GM18868 (cell line): ENCODE measurements around the gene LYG1.
"Not testable (repeated sequence)": the region's sequence is repeated elsewhere in the genome, so short reads cannot be mapped to it uniquely, and the experiment has no call there.

Experiments
- ATAC-seq: cut with Tn5 transposase; IDR thresholded peaks from one replicate; pipeline ENCODE4 v1.9.1; 2021; ENCODE audit warnings: mild to moderate bottlenecking, moderate library complexity; ENCODE audit not compliant: unreplicated experiment

Gene LYG1

DNA sequence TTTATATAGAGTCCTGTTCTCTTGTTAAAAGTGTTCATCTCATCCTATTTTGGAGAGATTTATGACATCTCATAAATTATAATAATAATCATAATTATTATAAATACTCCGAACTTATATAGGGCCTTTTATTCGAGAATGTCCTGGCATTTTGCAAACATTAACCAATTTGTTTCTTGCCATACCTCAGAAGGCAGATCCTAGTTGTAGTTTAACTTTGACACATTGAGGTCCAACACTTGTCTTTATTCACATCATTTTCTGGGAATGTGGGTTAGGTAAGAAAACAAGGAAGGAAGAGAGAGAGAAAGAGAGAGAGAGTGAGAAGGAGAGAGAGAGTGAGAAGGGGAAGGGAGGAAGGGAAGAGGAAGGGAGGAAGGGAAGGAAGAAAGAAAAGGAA is at the start of gene LYG1:
LYG1 (minus strand) TSS at position 101 of the 400 bp plus-strand sequence. CDS start 5,527 bp downstream, outside the sequence.
- ATAC-seq = not testable (repeated sequence)

DNA sequence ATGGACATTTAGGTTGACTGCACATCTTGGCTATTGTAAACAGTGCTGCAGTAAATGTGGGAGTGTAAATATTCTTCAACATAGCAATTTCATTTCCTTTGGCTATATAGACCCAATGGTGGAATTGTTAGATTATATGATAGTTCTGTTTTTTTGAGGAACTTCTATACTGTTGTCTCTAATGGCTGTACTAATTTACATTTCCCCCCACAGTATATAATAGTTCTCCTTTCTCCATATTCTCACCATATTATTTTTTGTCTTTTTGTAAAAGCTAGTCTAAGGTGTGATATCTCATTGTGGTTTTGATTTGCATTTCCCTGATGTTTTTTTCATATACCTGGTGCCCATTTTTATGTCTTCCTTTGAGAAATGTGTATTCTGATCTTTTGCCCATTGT is 49.2 kb upstream of the LYG1 start:
- ATAC-seq = no peak

DNA sequence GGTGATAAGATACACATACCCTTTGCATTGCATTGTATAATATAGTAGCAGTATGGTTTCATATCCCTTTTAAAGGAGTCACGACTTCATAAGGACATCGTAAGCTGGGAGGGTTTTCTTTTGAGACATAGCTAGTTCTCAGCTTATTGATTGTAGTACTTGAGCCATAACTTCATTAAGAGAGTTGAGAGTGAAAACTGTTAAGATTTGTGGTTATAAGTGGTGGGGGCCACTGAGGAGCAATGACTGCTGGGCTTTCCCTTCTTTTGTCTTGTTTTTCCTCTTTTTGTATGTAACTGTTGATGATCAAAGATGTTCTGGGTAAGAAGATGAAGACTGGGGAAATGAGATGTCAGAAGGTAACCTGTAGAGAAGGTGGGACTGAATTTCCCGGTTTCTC is 47.2 kb upstream of the LYG1 start:
- ATAC-seq = peak; percentile 79

DNA sequence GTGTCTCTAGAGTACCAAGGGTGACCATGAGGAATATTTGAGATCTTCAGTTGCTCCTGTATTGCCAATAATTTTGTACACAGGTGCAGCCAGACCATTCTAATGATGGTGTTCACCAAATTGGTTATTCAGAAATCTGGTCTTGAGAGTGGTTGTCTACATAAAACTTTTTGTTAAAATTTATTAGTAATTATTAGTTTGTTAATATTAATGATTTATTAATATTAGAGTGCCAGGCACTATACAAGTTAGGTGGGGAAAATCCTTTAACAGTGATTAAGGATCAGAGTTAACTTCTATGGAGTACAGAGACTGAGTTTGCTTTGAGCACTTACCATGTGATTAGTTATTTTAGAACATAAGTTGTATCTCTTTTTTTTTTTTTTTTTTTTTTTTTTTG is 45.2 kb upstream of the LYG1 start:
- ATAC-seq = no peak

DNA sequence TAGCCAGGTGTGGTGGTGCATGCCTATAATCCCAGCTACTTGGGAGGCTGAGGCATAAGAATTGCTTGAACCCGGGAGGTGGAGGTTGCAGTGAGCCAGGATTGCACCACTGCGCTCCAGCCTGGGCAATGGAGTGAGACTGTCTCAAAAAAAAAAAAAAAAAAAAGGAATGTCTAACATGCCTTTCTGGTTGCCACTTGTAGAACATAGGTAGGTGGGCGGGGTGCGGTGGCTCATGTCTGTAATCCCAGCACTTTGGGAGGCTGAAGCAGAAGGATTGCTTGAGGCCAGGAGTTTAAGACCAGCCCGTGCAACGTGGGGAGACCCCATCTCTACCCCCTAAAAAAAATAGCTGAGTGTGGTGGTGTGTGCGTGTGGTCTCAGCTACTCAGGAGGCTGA is 44.4 kb upstream of the LYG1 start:
- not testable (repeated sequence) for ATAC-seq

DNA sequence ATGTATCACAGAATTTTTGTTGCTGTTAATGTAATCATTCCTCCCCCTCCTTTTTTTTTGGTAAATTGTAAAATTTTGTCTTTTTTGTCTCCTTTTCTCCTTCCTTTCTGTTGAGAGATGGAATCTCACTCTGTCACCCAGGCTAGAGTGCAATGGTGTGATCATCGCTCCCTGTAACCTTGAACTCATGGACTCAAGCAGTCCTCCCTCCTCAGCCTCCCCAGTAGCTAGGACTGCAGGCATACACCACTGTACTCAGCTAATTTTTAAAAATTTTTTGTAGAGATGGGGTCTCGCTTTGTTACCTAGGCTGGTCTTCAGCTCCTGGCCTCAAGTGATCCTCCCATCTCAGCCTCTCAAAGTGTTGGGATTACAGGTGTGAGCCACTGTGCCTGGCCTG is 41.5 kb upstream of the LYG1 start:
- no peak for ATAC-seq

DNA sequence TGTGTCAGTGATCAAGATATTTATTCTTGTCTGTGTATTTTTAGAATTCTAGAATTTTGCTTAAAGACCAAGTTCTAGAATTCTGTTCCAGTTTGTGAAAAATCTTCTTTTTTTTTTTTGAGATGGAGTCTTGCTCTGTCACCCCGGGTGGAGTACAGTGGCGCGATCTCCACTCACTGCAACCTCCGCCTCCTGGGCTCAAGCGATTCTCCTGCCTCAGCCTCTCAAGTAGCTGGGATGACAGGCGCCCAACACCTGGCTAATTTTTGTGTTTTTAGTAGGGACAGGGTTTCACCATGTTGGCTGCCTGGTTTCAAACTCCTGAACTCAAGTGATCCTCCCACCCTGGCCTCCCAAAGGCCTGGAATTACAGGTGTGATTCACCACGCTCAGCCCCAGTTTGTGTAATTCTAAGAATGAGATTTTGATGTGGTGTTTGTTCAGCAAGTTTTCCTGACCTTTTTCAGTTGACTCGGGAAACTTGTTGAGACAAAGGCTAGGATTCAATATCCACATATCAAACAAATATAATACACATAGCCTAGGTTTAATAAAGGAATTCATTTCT is 39.8 kb upstream of the LYG1 start:
- no peak for ATAC-seq

DNA sequence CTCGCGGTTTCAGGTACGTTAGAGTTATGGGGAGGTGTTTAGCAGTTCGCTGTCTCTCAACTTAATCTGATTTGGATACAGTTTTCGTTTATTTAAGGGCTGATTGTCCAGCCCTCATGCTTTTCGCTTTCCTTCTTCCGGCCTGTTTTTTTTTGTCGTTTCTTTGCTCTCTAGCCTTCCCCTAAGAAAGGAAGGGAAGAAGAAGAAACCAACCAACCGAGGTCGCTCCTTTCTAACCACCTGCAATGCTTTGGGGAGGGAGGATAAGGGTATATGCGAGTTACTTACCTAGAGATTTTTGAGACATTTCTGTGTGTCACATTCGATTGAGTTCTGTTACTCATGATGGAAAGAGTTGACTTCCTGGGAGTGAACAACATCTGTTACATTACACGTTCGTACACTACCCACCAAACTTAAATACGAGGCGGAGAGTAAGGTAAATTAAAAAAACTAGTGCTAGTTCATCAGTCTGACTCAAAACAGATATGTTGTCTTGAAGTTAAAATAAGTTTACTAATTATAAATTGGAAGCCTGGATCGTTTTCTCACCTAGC is 37.1 kb upstream of the LYG1 start:
- ATAC-seq = no peak

DNA sequence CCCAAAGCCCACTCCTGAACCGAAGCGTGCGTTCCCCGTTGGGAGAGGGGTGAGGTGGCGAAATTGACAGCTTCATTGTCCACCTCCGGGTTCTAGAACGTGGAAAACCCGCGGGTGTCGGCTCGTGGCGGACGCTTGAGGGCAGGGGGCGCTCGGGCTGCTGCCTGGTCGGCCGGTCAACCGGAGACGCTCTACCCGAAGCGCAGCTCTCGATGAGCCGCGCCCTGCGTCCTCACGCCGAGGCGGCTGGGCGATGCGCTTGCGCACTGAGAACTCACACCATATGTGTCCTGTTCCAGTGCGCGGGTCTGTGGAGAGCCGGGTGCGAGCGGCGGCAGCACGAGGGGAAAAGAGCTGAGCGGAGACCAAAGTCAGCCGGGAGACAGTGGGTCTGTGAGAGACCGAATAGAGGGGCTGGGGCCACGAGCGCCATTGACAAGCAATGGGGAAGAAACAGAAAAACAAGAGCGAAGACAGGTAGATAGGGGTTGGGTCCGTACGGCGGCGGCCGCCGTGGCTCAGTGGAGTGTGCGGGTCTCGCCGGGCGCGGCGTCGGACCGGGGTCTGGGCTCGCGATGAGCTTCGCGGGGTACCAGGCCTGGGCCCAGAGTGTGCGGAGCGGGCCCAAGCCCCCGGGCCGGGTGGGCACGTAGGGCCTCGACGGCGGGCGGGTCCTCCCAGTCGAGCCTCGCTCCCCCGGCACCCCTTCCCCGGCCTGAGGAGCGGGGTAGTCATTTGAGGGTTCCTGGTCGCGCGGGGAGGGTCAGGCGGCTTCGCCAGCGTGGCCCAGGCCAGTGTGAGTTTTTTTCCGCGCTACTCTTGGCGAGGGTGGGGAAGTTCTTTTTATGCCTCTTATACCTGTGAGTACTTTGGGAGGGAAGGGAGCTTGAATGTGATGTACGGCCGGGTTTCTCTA is 36.4 kb upstream of the LYG1 start, which contains the start of gene EIF5B:
EIF5B (plus strand) TSS at position 277 of the 916 bp plus-strand sequence; CDS start at position 443, 166 bp downstream.
- ATAC-seq = peak; percentile 64

DNA sequence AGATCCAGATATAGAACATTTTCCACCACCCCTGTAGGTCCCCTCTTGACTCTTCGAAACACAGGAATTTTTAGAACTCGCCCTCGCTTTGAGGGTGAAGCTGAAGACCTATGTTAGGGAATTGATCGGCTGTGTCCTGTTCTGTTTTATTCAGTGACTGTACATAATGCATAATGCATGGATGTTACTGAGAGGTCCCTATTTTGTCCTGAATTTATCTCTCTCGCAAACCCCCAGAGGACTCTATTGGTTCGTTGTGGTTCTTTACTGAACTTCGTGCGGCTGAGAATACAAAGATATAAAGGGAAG is 35.8 kb upstream of the LYG1 start:
- ATAC-seq = peak; percentile 4

DNA sequence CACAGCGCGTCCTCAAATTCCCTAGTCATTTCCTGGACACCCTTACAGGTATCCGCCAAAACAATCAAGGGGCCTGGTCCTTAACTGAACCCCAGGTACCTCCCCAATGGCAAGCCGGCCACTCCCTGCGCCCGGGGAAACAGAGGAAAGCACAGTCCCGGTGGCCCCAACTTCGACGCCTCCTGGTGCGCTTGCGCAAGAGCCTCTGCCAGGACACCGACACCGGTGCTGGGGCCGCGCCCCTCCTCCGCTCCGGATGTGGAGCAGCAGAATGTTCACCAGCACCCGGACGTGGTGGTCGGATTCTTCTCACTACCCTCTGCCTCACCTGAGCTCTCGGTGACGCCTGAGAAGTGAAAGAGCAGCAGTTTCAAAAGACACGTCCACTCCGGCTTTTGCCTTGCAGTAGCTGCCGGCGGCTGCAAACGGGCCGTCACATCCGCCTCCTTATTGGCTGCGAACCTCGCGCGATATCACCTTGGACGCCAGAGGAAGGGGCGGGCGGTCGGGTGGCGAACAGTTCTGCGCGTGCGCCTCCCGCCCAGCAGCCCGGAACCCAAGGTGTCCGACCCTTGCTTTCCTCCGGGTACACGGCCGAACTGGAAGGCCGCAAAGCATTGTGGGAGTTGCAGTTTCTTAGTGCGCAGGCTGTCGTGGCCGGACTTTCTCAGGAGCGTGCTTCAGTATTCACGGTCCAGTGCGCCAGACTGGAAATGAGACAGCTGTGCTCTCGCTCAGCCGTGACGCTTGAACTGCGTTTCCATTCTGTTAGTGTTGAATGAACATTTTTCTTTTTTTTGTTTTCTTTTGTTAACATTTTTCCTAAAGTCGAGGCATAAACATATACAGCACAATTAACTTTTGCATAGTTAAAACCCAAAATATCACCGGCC is 35.2 kb upstream of the LYG1 start, which contains the start of gene TXNDC9:
TXNDC9 (minus strand) TSS at position 423 of the 893 bp plus-strand sequence. CDS start 3,123 bp downstream, outside the sequence.
- peak; percentile 75 for ATAC-seq

DNA sequence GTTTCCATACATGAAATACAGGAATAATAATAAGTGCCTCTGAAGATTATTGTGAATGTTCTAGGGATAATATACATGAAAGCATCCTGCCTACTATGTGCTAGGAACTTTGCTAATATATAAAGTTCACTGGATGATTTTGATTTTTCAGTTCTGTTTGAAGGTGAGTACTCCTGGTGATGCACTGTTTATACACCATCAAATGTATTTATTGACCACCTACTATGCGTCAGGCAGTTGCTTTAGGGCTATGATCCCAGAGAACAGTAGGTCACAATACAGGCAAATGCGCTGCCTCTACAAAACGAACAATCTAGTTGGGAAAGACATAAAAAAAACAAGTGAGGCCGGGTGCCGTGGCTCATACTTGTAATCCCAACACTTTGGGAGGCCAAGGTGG is 24.4 kb upstream of the LYG1 start:
- ATAC-seq = no peak

DNA sequence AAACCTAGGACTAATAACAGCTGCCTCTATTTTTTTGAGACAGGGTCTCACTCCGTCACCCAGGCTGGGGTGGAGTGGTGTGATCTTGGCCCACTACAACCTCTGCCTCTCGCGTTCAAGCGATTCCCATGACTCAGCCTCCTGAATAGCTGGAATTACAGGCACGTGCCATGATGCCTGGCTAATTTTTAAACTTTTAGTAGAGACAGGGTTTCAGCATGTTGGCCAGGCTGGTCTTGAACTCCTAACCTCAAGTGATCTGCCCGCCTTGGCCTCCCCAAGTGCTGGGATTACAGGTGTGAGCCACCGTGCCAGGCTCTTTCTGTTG is 16.8 kb upstream of the LYG1 start:
- not testable (repeated sequence) for ATAC-seq

DNA sequence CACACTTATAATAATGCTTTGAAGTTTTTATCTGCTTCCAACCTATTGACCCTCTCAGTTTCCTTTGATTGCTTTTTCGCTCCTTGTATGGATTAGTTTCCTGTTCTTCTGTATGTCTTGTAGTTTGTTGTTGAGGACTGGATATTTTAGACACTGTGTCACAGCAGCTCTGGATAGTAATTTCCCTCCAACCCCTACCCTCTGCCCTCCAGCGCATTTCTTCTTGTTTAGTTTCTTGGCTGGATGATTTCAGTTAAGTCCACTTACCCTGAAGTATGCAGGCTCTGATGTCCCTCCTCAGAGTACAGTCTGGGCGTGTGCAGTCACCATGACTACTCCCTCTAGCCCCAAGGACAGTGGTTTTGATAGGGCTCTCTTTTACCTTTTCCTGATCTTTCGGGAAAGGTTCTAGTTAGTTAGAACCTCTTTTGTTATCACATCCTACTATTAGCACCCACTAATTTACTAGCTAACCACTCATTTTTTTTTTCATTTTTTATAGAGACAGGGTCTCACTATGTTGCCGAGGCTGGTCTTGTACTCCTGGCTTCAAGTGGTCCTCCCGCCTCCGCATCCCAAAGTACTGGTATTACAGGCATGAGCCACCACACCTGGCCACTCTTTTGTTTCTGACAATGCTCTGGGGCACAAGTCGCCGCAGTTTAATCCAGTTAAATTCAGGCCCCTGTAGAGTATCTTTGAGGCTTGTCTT is 16.3 kb upstream of the LYG1 start:
- ATAC-seq = no peak

DNA sequence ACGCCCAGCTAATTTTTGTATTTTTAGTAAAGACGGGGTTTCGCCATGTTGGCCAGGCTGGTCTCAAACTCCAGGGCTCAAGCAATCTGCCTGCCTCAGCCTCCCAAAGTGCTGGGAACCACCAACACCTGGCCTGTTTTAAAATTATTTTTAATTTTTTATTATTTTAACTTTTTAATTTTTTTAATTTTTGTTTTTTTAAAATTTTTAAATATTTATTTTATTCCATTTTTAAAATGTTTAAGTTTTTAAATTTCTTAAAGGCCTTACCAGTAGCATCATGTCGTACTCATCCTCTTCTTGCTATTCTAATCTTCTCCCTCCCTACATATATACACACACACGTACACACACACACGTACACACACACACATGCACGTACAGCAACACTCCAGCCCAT is 1.4 kb downstream of the LYG1 start:
- no peak for ATAC-seq

DNA sequence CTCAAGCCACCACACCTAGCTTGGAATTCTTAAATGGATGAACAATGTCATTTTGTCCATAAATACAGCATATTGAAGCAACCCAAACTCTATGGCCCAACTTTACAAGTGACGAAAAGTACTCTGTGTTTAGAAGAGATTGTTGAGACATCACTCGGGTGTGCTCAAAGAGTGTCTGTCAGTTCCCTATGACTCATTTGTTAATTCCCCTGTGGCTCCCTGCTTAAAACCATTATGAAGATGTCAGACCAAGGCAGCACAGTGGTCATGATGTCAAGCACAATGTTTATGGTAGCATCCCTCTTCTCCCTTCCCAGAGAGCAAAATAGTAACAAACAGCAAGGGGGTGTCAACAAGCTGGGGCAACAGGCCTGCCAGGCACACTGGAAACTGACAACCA is 3.0 kb downstream of the LYG1 start:
- no peak for ATAC-seq

DNA sequence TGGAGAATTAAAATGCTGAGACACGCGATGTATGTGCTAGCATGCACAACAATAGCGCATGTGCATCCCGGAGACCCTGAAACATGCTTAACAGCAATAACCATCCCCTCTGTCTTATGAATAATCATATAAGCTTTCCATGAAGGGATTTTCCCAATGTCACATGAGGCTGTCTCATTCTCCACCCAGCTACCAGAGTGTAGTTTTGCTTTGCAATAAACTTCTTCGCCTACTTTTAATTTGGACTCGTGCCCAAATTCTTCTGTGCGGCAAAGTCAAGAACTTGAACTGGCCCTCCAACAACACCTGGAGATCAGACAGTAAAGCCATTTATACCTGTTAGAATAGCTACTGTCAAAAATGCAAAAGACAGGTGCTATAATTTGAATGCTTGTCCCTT is 15.5 kb downstream of the LYG1 start:
- no peak for ATAC-seq

DNA sequence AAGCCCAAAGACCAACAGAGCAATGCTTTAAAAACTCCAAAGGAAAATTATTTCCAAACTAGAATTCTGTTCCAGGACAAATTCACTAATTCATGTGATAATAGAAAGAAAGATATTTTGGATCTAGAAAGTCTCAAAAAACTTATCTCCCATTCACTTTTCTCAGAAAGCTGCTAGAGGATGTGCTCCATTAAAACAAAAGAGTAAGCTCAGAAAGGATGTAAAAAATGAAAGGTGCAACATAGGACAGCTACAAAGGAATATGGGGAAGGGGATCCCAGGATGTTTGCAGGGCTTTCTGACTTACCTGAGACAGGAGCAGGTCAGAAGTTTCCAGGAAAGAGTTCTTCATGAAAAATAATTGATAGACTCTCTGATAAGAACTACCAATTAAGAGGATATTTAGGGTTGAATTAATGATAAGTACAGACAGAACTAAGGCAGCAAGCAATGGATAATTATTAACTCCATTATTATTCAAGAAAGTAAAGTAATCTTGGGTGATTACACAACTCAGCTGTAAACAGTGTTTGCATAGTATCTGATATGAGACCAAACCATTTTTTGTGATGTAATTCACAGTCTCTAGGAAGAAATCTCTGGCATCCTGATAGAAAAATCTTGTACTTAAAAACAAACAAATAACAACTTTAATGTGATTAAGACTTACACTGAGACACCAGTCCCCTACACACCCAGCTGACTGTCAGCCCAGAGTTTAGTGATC is 20.9 kb downstream of the LYG1 start:
- no peak for ATAC-seq

DNA sequence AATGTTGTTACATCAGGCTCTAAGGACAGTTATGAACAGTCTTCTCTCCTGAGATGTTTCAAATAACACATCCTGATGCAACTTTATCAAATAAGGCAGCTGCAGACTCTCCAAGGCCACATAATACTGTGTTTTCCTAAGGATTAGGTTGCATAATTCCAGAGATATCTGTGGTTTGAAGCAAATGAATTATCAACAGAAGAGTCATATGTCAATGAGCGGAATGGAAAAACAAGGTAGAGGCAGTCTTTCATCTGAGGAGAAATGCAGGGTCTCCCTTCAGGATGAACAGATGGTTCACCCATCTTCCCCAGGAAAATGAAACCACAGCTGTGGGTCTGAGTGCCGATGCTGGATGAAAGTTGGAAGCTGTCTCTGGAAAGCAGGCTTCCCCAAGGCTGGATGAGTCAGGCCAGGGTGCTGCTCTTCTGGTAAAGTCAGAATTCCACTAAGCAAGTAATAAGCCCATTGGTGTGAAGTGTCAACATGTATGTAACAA is 22.2 kb downstream of the LYG1 start:
- no peak for ATAC-seq
